DMS53 (cell line): ENCODE data around the gene MOB1B.

Source experiments
- DNase-seq: peaks from one replicate; lab custom pipeline; 2025; lab: John Stamatoyannopoulos, UW

Gene MOB1B

GRCh38 chr4:70914631-70915030 is 12.5 kb downstream of the MOB1B start:
- no peak for DNase-seq

- DNase-seq: no peak
Measured at GRCh38 chr4:70915036-70915815, 13.1 kb downstream of the MOB1B start.

GRCh38 chr4:70915874-70916559 is 13.8 kb downstream of the MOB1B start:
- DNase-seq: no peak

- DNase-seq: no peak
Measured at GRCh38 chr4:70920592-70920991, 18.4 kb downstream of the MOB1B start.

- no peak for DNase-seq
Measured at GRCh38 chr4:70925418-70925817, 23.2 kb downstream of the MOB1B start.

- no peak for DNase-seq
Measured at GRCh38 chr4:70925899-70926635, 23.9 kb downstream of the MOB1B start.

- peak; percentile 52 for DNase-seq
Measured at GRCh38 chr4:70927502-70928137, 25.5 kb downstream of the MOB1B start.

- no peak for DNase-seq
Measured at GRCh38 chr4:70930530-70931256, 28.5 kb downstream of the MOB1B start.

- DNase-seq: no peak
Measured at GRCh38 chr4:70931347-70931746, 29.2 kb downstream of the MOB1B start.

- no peak for DNase-seq
Measured at GRCh38 chr4:70932984-70933383, 30.8 kb downstream of the MOB1B start.

GRCh38 chr4:70935038-70935695 is 33.0 kb downstream of the MOB1B start:
- DNase-seq: no peak

GRCh38 chr4:70936200-70936787 is 34.1 kb downstream of the MOB1B start:
- no peak for DNase-seq

- no peak for DNase-seq
Measured at GRCh38 chr4:70938086-70938485, 35.9 kb downstream of the MOB1B start.

GRCh38 chr4:70940134-70940533 is 38.0 kb downstream of the MOB1B start:
- no peak for DNase-seq

- DNase-seq: no peak
Measured at GRCh38 chr4:70943114-70943513, 40.9 kb downstream of the MOB1B start.

GRCh38 chr4:70945046-70945445 is 42.9 kb downstream of the MOB1B start:
- peak; percentile 25 for DNase-seq

- no peak for DNase-seq
Measured at GRCh38 chr4:70945452-70946055, 43.4 kb downstream of the MOB1B start.

GRCh38 chr4:70946939-70947338 is 44.8 kb downstream of the MOB1B start:
- DNase-seq: no peak

- no peak for DNase-seq
Measured at GRCh38 chr4:70948665-70949260, 46.6 kb downstream of the MOB1B start.

- DNase-seq: no peak
Measured at GRCh38 chr4:70954032-70954431, 51.9 kb downstream of the MOB1B start.
